Neural cell (in vitro differentiated cells): Measurements from ENCODE around the gene LRRC10B.

Experiments
- EP300 ChIP-seq: fragments of 450-650 bp; conservative IDR thresholded peaks from 2 replicates; pipeline ENCODE4 v1.6.1; 2014; ENCODE audit warnings: antibody characterized with exemption, mild to moderate bottlenecking, moderate library complexity; ENCODE audit not compliant: poor library complexity, severe bottlenecking
- EZH2 ChIP-seq: fragments of 200-600, 300-800 bp; shearing (Covaris generic), sonication (generic); IDR thresholded peaks from 2 replicates; pipeline ENCODE4 v1.6.1; 2014; ENCODE audit warnings: antibody characterized with exemption, low read length, borderline replicate concordance, mild to moderate bottlenecking; ENCODE audit not compliant: insufficient read depth, poor library complexity, severe bottlenecking
- POLR2AphosphoS5 ChIP-seq: IDR thresholded peaks from 2 replicates; pipeline ENCODE4 v1.6.1; 2012
- RAD21 ChIP-seq: fragments of 450-650 bp; conservative IDR thresholded peaks from 2 replicates; pipeline ENCODE4 v1.6.1; 2014; ENCODE audit warnings: antibody characterized with exemption, mild to moderate bottlenecking, moderate library complexity
- TF ChIP-seq, protein P1 (sequence below): fragments of 450-650 bp; IDR thresholded peaks from 2 replicates; pipeline ENCODE4 v1.5.1; 2014; ENCODE audit warnings: antibody characterized with exemption, mild to moderate bottlenecking, moderate library complexity; ENCODE audit not compliant: poor library complexity, severe bottlenecking
- TF ChIP-seq, protein P2 (sequence below): IDR thresholded peaks from 2 replicates; pipeline ENCODE4 v1.6.1; 2012; ENCODE audit warnings: borderline replicate concordance

DNA sequence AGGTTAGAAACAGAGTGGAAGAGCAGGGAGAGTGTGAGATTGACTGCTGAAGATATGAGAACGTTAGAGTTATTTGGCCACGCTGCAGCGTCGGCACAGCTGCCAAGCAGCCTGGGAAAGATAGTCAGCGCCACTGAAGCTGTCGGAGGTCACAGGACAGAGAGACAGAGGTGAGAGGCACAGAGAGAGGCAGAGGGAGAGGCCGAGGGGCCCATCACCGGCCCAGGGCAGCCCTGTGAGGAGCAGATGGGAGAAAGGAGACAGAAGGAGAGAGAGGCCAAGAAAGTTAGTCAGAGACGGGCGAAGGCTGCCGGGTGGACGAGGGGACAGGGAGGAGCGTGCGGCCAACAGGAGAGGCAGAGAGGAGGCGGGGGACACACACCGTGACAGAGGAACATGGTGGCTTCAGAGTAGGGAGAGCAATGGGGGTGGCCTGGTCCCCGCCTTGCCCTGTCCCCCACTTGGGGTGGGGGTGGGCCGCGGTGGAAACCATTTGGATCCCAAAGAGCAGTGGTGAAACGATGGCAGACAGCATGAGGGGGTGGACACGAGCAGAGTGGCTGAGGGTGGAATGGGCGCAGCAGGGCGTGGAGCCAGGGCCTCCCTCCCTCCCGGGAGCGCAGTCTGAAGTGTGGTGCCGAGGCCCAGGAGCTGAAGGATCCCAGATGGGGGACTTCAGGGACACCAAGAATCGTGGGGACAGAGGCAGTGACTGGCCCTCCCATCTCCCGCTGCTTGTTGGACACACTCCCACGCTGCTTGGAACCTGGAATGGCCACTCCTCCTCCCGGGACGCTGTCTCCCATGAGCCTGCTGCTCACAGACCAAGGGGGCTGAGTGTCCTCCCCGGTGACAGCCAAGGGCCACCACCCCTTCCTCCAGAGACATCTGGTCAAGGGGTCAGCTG, 26.6 kb downstream of the LRRC10B start:
- TF ChIP-seq, protein P1, sequence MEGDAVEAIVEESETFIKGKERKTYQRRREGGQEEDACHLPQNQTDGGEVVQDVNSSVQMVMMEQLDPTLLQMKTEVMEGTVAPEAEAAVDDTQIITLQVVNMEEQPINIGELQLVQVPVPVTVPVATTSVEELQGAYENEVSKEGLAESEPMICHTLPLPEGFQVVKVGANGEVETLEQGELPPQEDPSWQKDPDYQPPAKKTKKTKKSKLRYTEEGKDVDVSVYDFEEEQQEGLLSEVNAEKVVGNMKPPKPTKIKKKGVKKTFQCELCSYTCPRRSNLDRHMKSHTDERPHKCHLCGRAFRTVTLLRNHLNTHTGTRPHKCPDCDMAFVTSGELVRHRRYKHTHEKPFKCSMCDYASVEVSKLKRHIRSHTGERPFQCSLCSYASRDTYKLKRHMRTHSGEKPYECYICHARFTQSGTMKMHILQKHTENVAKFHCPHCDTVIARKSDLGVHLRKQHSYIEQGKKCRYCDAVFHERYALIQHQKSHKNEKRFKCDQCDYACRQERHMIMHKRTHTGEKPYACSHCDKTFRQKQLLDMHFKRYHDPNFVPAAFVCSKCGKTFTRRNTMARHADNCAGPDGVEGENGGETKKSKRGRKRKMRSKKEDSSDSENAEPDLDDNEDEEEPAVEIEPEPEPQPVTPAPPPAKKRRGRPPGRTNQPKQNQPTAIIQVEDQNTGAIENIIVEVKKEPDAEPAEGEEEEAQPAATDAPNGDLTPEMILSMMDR: no peak
- TF ChIP-seq POLR2AphosphoS5 (no peak), EZH2 (no peak), RAD21 (no peak), EP300 (no peak)
- TF ChIP-seq, protein P2, sequence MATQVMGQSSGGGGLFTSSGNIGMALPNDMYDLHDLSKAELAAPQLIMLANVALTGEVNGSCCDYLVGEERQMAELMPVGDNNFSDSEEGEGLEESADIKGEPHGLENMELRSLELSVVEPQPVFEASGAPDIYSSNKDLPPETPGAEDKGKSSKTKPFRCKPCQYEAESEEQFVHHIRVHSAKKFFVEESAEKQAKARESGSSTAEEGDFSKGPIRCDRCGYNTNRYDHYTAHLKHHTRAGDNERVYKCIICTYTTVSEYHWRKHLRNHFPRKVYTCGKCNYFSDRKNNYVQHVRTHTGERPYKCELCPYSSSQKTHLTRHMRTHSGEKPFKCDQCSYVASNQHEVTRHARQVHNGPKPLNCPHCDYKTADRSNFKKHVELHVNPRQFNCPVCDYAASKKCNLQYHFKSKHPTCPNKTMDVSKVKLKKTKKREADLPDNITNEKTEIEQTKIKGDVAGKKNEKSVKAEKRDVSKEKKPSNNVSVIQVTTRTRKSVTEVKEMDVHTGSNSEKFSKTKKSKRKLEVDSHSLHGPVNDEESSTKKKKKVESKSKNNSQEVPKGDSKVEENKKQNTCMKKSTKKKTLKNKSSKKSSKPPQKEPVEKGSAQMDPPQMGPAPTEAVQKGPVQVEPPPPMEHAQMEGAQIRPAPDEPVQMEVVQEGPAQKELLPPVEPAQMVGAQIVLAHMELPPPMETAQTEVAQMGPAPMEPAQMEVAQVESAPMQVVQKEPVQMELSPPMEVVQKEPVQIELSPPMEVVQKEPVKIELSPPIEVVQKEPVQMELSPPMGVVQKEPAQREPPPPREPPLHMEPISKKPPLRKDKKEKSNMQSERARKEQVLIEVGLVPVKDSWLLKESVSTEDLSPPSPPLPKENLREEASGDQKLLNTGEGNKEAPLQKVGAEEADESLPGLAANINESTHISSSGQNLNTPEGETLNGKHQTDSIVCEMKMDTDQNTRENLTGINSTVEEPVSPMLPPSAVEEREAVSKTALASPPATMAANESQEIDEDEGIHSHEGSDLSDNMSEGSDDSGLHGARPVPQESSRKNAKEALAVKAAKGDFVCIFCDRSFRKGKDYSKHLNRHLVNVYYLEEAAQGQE: no peak
